ENCODE measurements around the gene THAP3.

GRCh38 chr1:6592865-6593593 lies 31.6 kb upstream of the THAP3 start:
- TF ChIP-seq CTCF (IDR thresholded peaks at IDR 0.05) (no peak), EP300 (IDR thresholded peaks at IDR 0.05) (no peak)
